ENCODE measurements around the gene STX3. TPM values are rescaled to one million over a fixed set of nuclear protein-coding genes. Genes with fewer than 3 reads are reported as not detected.

Gene STX3
- total RNA-seq, 2 experiments from 2014 or later, result 6.4 to 20.2 TPM

DNA sequence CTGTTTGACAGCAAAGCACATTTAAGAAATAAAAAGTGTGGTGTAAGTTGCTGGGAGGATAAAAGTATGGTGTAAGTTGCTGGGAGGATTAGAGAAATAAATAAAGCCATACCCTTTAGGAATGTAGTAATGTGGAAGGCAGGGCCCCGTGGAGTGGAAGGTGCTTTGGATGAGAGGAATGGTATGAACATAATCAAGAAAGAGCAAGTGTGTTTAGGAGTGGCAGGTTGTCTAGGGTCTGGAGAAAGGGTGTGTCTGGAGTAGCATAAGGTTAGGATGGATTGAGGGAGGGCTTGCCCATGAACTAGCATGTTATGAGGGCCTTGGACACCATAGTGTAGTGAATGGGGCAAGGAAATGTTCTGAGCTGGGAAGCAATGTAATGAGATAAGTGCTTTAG, 37.3 kb downstream of the STX3 start:
- Histone ChIP-seq H2AFZ (ENCODE audit: low read length) (no peak overlapping the region), H3K9me3 (ENCODE audit: low read length) (no peaks in the 10 kb centered on the region), H3K4me1 (ENCODE audit: insufficient read depth, low read length, poor library complexity, severe bottlenecking) (no peaks in the 10 kb centered on the region), H4K20me1 (ENCODE audit: insufficient read depth, low read length) (no peaks in the 10 kb centered on the region), H3K27ac (ENCODE audit: low read depth, low read length, poor library complexity, severe bottlenecking) (no peak overlapping the region), H3K79me2 (ENCODE audit: insufficient read depth, low read depth, low read length) (no peaks in the 10 kb centered on the region), H3K9me2 (ENCODE audit: insufficient read depth, low read length) (no peaks in the 10 kb centered on the region), H3K4me3 (ENCODE audit: low read depth, low read length, poor library complexity, severe bottlenecking) (no peak overlapping the region), H3K36me3 (ENCODE audit: insufficient read depth, low read length) (no peaks in the 10 kb centered on the region; the same call in 1 of the 2 replicates), H3K4me2 (ENCODE audit: low read length) (no peak overlapping the region)
- CTCF ChIA-PET (ENCODE audit: unreplicated experiment), result no interaction called here
- POLR2A ChIA-PET, result interaction anchor here (0.6 kb wide), 1 partner anchor 80 kb away, joined by 3 read pairs; no protein-coding TSS in a partner anchor
- DNase-seq (ENCODE audit: low spot score), result no peak
- intact Hi-C loops (cut with micrococcal nuclease; ENCODE audit: unreplicated experiment), result no loop called here
- BruUV-seq (replicated peaks), result no TSS peak
- TF ChIP-seq, protein P1, sequence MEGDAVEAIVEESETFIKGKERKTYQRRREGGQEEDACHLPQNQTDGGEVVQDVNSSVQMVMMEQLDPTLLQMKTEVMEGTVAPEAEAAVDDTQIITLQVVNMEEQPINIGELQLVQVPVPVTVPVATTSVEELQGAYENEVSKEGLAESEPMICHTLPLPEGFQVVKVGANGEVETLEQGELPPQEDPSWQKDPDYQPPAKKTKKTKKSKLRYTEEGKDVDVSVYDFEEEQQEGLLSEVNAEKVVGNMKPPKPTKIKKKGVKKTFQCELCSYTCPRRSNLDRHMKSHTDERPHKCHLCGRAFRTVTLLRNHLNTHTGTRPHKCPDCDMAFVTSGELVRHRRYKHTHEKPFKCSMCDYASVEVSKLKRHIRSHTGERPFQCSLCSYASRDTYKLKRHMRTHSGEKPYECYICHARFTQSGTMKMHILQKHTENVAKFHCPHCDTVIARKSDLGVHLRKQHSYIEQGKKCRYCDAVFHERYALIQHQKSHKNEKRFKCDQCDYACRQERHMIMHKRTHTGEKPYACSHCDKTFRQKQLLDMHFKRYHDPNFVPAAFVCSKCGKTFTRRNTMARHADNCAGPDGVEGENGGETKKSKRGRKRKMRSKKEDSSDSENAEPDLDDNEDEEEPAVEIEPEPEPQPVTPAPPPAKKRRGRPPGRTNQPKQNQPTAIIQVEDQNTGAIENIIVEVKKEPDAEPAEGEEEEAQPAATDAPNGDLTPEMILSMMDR (conservative IDR thresholded peaks at IDR 0.05; ENCODE audit: low read length), result no peak
- no peak for TF ChIP-seq EZH2phosphoT487 (IDR thresholded peaks at IDR 0.05; ENCODE audit: borderline replicate concordance, low read depth, low read length)

GRCh38 chr11:59794417-59794816, 39.2 kb downstream of the STX3 start:
- H4K20me1 ChIP-seq (ENCODE audit: insufficient read depth, low read length), result no peaks in the 10 kb centered on the region
- no peak overlapping the region for H3K4me2 ChIP-seq (ENCODE audit: low read length)
- H2AFZ ChIP-seq (ENCODE audit: low read length), result no peak overlapping the region
- POLR2A ChIA-PET, result no interaction called here
- no peak for TF ChIP-seq EZH2phosphoT487 (IDR thresholded peaks at IDR 0.05; ENCODE audit: borderline replicate concordance, low read depth, low read length)
- no peaks in the 10 kb centered on the region; the same call in 1 of the 2 replicates for H3K36me3 ChIP-seq (ENCODE audit: insufficient read depth, low read length)
- no peaks in the 10 kb centered on the region for H3K9me2 ChIP-seq (ENCODE audit: insufficient read depth, low read length)
- no peak overlapping the region for H3K4me3 ChIP-seq (ENCODE audit: low read depth, low read length, poor library complexity, severe bottlenecking)
- no peaks in the 10 kb centered on the region for H3K9me3 ChIP-seq (ENCODE audit: low read length)
- DNase-seq (ENCODE audit: low spot score), result no peak
- BruUV-seq (replicated peaks), result no TSS peak
- no peaks in the 10 kb centered on the region for H3K4me1 ChIP-seq (ENCODE audit: insufficient read depth, low read length, poor library complexity, severe bottlenecking)
- H3K27ac ChIP-seq (ENCODE audit: low read depth, low read length, poor library complexity, severe bottlenecking), result no peak overlapping the region
- CTCF ChIA-PET (ENCODE audit: unreplicated experiment), result no interaction called here
- intact Hi-C loops (cut with micrococcal nuclease; ENCODE audit: unreplicated experiment), result no loop called here
- no peaks in the 10 kb centered on the region for H3K79me2 ChIP-seq (ENCODE audit: insufficient read depth, low read depth, low read length)

DNA sequence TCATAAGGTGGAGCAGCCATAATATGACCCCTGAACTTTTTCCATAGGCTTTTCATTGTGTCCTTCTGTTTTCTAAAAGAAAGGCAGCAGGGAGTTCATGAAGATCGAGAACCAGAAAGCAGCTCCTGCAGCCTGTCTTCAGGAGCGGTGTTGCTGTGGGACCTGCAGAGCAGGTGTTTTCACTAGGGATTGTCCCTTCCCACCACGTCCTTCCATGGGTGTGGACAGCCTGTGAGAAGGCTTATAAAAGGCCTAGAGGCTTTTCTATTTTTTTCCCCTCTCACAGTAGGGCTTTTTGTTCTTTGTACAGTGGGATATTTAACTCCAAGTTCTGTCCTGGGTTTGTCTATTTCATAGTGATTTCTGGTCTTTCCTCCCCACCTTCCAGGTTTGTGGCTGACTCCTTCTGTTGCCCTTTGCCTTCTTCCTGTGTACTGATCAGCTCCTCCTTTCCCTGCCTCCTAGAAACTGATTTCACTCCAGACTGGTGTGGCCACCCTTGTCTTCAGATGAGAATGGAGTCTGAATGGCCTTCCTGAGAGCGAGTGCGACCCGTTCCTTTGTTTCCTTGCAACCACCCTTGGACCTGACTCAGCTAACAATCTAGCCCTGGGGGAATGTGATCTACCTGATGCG, 45.3 kb downstream of the STX3 start:
- H3K36me3 ChIP-seq (ENCODE audit: insufficient read depth, low read length), result peaks cover 28% of the 10 kb centered on the region
- H3K4me2 ChIP-seq (ENCODE audit: low read length), result no peak overlapping the region
- intact Hi-C loops (cut with micrococcal nuclease; ENCODE audit: unreplicated experiment), result no loop called here
- no peak overlapping the region for H3K27ac ChIP-seq (ENCODE audit: low read depth, low read length, poor library complexity, severe bottlenecking)
- H4K20me1 ChIP-seq (ENCODE audit: insufficient read depth, low read length), result no peaks in the 10 kb centered on the region
- peaks cover 4% of the 10 kb centered on the region for H3K4me1 ChIP-seq (ENCODE audit: insufficient read depth, low read length, poor library complexity, severe bottlenecking)
- H3K9me3 ChIP-seq (ENCODE audit: low read length), result no peaks in the 10 kb centered on the region
- TF ChIP-seq, protein P1 (conservative IDR thresholded peaks at IDR 0.05; ENCODE audit: low read length), result no peak
- TF ChIP-seq EZH2phosphoT487 (IDR thresholded peaks at IDR 0.05; ENCODE audit: borderline replicate concordance, low read depth, low read length), result no peak
- POLR2A ChIA-PET, result interaction anchor here (0.7 to 1.8 kb wide), 5 partner anchors 9 to 251 kb away, joined by 3 to 6 read pairs (median 3); partner anchors contain the start of genes MRPL16 and PATL1
- no peak for DNase-seq (ENCODE audit: low spot score)
- no peak overlapping the region for H3K4me3 ChIP-seq (ENCODE audit: low read depth, low read length, poor library complexity, severe bottlenecking)
- H2AFZ ChIP-seq (ENCODE audit: low read length), result no peak overlapping the region
- CTCF ChIA-PET (ENCODE audit: unreplicated experiment), result interaction anchor here (1.0 to 1.2 kb wide), 2 partner anchors 45 to 46 kb away, joined by 3 read pairs; no protein-coding TSS in a partner anchor
- H3K9me2 ChIP-seq (ENCODE audit: insufficient read depth, low read length), result no peaks in the 10 kb centered on the region
- no TSS peak for BruUV-seq (replicated peaks)
- H3K79me2 ChIP-seq (ENCODE audit: insufficient read depth, low read depth, low read length), result no peaks in the 10 kb centered on the region

All from OCI-LY7 (cell line).